NCI-H1694 (cell line): Measurements from ENCODE around the gene HOXC6.
"Not testable (repeated sequence)": the region's sequence is repeated elsewhere in the genome, so short reads cannot be mapped to it uniquely, and the experiment has no call there.

Source experiments
- DNase-seq: peaks from one replicate; lab custom pipeline; 2025; lab: John Stamatoyannopoulos, UW

The HOXC6 gene

DNA sequence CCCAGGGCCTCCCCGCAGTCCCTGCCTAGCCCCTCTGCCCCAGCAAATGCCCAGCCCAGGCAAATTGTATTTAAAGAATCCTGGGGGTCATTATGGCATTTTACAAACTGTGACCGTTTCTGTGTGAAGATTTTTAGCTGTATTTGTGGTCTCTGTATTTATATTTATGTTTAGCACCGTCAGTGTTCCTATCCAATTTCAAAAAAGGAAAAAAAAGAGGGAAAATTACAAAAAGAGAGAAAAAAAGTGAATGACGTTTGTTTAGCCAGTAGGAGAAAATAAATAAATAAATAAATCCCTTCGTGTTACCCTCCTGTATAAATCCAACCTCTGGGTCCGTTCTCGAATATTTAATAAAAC lies 2.2 kb downstream of the HOXC6 start:
- DNase-seq, result no peak

DNA sequence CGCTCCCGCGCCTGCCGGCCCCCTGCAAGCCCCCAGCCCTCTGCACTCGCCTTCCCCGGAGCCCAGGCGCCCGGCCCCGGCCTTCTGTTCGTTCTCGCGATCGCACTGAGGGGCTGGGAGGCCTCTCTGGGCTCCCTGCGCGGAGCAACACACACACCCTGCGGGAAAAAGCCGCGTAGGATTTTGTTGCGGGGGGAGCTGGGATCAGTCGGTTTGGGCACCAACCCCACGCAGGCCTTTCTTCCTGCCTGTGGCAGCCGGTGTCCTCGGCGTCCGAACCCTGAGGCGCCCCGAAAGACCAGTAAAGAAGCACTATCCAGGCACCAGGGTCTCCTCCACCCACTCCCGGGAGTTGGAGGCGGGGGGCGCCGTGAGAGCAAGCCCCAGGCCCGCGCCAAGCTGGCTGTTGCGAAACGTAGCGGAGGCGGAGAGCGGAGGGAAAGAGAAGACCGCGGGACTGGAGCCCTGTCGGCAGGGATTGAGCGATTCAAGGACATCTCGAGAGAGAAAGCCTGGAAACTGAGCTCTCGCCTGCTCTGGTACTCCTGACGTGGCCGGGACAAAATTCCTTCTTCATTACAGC lies 2.7 kb downstream of the HOXC6 start:
- no peak for DNase-seq

DNA sequence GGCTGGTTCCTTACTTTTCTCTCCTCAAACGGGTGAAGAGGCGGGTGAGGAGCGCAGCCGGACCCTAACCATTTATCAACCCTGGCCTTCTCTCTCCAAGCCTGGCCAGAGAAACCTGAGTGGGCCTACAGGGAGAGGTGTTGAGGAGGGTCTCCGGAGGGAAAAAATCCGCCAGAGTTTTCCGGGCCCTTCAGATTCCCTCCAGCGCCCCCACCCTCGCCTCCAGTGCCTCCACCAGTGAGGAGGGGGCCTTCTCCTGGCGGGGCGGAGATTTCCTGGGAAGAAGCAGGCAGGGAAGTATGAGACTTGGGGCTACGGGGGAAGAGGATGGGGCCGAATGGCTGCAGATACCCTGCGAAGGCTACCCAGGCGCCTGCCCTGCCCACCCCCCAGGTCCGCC lies 3.2 kb downstream of the HOXC6 start:
- DNase-seq, result no peak

DNA sequence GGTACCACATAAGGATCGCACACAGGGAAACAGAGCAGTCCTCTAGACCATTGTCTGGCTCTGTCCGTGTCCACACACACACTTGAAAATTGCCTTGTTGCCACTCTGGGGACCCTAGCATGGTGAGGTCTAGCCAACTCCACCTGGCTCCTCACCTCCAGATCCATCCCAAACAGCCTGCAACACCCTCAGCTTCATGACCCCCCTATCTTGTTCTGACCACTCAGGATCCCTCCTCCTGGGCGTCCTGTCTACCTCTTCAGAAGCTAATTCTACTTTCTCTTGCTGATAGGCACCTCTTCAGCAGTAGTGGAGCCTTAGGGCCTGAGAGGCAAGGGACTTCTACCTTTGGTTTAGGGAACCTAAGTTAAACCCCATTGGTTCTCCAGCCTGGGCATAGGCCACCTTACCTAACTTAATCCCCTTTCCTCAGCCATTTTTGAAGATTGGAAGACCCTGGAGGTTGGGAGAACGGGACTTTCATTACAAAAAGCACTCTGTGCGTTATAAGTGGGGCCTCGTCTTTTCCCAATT lies 3.9 kb downstream of the HOXC6 start:
- DNase-seq, result no peak

DNA sequence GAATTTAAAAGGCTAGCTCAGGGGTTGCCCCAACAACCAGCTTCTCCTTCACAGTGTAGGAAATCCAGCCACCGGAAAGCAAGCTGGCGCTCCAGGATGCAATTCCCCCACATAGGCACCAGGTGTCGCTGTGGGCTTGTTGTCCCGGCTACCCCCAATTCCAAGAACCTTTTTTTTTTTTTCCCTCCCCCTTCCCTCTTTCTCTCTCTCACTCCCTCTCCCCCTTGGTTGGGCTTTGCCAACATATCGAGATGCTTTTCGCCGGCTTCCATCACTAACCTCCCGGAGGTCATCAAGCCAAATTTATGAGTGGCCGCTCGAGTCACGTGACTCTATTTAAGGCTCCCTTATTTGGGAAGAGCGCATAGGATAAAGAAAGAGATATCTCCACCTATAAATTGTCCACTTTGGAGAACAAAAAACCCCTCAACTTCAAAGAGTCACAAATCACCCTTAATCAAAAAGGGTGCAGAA lies 4.4 kb downstream of the HOXC6 start, which contains the start of gene HOXC5:
TSS of gene HOXC5 (plus strand) at position 424 of the 474 bp plus-strand sequence. CDS start 73 bp downstream, outside the sequence.
- peak; percentile 95 for DNase-seq

DNA sequence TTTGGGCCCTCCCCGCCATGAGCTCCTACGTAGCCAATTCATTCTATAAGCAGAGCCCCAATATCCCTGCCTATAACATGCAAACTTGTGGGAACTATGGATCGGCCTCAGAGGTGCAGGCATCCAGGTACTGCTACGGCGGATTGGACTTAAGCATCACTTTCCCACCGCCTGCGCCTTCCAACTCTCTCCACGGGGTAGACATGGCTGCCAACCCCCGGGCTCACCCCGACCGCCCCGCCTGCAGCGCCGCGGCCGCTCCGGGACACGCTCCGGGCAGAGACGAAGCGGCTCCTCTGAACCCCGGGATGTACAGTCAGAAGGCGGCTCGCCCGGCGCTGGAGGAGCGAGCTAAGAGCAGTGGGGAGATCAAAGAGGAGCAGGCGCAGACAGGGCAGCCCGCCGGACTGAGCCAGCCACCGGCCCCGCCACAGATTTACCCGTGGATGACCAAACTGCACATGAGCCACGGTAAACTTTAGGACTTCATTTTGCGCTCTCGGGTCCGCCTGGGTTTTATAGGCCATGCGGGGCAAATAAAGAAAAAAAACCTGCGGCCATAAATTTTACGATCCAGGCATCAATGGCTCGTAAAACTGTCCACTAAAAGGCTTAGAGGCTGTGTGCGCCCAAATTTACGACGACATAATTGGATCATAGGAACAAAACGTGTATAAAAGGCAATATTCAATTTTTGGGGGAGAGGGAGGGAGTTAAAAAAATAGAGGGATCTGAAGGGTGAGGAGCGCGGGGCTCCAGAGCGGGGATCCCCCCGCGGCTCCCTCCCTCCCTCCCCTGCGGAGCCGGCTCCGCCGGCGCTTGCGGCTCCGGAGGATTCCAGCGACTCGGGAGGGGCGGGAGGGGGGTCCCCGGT lies 5.1 kb downstream of the HOXC6 start:
- DNase-seq, result peak; percentile 38

DNA sequence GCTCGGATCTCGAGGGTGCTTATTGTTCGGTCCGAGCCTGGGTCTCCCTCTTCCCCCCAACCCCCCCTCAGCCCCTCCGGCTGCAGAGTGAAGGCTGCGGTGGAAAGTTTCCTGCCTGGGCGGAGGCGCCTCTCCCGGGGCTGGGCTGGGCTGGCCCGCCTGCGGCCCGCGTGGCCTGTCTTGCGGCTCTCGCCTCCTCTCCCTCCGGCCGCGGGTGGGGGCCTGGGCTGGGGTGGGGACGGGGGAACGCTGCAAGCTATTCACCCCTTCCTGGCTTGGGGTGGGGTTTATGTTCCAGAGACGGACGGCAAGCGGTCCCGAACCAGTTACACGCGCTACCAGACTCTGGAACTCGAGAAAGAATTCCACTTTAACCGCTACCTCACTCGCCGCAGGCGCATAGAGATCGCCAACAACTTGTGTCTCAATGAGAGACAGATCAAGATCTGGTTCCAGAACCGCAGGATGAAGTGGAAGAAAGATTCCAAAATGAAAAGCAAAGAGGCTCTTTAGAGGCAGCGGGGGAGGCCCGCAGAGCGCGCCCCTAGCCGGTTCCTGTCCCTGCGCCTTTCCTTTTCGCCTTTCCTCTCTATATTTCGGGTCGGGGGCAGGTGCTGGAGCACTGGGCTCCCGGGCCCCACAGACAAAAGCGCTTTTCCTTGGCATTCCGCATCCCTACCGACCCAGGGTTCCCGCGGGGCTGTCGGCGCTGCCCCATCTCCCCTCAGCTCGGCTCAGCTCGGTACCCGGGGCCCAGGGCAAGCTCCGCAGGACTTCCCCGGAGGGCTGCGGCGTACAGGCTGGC lies 5.9 kb downstream of the HOXC6 start:
- no peak for DNase-seq

DNA sequence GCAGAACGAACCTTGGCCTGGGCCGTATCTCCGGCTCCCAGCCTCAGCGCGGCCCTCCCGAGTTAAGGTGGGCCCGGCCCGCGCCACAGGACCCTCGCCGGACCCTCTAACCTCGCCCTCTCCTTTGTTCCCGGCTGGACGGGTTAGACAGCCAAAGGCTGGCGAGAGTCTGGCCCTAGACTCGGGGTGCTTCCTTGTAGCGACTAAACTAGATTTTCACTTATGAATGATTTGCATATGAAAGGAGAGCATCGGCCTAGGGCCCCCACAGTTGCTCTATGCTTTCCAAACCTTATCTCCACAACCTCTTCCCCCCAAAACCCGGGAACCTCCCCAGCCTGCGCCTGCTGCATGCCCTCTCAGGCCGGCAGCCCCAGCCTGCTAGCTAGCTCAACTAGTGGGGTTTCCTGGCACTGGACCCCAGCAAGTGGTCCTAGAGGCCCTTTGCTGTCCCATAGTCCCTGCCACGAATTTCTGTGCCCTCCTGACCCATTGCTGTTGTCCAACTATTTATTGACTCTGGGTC lies 6.6 kb downstream of the HOXC6 start:
- no peak for DNase-seq

DNA sequence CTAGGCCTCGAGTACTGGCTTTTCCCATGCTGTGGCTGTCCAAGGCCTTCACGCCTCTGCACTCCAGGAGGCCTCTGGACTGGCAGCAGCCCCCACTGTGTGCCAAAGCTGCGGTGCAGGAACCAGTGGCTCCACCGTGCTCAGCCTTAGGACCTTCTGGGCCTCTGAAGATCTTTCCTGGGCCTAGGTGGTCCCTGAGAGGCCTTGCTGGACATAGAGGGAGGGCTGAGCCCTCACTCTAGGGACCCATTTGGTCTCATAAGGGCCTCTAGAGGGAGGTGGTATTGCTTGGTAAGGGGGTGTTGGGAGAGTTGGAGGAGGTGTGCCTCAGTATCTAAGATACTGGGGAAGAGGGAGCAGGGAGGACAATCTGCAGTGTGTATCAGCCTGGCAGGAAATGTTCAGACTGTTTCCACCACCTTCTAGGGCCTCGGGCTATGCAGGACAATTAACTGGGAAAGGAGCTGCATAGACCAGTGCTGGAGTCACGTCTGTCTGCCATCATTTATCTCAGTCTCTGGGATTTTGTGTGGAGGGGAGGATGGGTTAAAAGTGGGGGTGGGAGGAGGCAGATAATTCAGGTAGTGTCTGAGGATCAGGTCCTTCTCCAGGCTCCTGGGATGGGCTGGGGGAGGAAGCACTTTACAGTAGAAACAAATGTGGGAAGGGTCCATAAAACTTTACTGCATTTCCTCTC lies 7.5 kb downstream of the HOXC6 start:
- DNase-seq, result no peak

DNA sequence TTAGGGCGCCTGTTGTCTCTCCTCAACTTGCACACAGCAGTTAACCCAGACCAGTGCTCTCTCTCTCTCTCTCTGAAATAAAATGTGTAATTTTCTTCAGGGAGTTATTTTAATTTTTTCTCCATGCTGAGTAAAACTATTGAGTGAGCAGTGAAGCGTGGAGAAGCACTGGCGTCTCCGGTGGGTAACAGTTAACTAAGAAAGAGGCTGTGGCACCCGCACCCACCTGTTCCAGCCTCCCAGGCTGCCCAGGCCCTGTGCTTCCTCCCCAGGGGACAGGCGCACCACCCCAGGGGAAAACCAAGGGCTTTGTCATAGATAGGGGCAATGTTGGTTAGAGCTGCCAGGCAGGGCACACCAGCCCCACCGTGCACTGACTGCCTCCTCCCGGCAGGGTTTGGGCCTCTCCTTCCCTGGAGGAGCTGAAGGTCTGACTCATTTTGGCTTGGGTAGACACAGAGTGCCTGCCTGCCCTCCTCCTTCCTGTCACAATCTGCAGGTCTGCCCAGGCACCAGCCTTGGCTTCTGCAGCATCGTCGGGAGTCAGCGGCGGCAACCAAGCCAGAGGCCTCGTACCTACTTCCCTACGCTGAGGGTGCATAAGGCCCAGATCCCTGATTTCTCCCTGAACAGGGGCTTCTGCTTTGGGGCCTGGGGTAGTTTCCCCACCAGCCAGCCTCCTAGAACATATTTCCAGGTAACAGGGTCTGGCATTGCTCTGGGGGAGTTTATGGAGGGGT lies 8.6 kb downstream of the HOXC6 start:
- no peak for DNase-seq

DNA sequence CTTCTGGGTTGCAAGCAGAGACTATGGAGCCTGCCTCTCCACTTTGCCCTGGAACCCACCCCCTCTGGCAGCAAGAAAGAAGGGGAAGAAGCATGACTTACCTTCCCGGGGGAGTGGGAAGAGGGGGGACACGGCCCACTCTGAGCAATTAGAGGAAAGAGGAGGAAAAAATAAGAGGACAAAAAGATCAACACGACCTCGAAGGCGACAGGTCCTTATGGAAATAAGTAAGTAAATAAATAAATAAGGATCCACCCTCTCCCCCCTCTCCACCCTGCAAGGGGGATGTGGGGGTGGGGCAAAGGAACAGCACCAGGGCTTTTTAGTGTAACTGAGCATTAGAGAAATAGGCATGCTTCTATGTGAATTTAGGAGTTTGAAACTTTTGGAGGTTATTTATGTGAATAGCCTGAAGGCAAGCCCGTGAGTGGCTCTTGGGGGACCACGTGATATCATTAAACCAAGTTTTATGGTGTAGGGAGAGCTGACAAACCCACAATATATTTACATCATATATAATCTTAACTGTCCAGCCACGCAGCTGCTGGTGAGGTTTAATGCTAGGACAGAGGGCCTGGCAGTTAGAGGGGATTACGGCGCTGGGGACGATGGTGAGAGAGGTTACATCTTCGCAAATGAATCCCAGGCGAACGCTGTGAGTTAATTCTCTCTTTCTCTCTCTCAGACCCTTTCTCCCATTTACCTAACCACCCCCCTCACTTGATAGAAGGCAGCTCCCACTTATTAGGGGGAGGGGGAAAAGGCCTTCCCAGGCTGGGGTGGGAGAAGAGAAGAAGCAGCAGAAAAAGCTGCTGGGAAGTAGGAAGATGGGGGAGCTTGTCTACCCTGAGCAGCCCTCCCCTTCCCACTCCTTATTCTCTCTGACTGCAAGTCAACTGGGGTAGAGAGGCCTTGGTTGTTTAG lies 9.4 kb downstream of the HOXC6 start:
- DNase-seq, result no peak

DNA sequence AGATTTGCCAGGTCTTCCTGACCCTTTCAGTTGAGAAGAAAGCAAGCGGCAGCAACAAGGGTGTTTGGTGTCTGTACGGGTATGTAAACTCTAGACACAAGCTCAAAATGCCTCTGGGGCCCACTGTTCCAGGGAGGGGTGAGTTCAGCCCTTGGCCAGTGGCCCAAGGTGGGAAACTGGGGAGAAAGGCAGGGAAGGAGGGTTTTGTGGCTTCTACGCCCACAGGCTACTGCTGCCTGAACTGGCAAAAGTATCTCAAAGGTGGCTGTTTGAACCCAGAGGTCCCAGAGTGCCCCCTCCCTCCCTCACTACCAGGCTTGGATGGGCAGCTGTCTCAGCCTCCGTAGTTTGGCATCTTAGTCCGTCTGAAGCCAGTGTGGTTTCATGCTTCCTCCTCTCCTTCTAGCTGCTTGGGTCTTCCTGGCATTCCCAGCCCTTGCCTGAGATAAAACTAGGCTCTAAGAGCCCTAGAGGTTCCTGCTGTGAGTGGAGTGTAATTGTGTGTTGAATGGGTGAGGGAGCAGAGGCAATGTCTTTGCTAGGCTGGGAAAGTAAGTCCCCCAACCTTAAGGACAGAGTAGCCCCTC lies 10.1 kb downstream of the HOXC6 start:
- DNase-seq, result no peak

DNA sequence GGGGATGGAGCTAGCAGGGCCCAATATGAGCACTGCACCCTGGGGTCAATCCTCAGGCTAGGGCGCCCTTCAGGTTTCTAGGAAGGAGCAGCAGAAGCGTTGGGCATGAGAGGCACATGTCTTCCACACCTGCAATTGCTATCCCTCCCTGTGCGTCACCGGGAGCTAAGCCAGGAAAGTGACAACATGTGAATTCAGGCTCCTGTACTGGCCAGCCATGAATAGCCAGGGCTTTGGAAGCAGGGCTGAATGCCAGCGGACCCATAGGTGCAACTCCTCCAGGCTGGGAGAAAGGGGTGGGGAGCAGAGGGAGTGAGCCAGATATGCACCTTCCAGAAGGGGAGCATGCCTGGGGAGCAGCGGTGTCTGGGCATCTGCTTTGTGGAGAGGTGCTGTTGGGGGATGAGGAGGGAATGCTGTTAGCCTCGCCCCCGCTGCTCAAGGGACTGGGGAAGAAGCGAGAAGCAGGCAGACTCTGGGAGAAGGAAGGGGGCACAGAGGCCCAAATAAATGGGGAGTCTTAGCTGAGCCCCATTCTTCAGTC lies 10.7 kb downstream of the HOXC6 start:
- DNase-seq, result no peak

DNA sequence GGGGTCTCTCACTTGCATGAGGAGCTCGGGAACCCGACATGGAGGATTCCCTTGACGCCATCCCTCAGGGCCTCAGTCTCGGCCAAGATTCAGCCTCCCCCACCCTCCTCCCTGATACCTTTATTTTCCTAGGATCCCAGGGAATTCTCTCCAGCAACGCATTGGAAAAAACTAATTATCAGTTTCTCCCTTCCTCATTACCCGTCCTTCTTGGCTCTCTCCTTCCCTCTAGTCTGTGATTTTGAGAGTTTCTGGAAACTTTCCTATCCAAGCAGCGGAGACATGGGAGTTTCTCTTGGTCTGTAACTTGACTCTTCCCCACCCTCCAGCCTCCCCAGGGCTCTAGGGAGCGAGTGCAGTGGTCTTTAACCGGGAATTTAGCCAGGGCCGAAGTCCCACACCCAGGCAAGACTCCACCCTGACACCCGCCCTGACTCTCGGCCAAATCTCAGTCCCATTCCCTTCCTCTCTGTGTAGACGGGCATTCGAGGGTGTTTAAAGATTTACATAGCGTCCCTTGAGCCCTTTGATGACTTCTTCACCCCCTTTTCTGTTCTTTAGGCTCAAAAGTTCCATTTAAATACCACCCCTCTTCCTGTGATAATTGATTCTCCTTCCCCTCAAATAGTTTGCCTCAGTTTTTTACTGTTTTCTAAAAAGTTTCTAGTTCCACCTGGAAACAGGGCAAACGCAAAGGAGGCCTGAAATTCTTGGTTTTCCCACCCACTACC lies 11.3 kb downstream of the HOXC6 start:
- DNase-seq, result no peak

DNA sequence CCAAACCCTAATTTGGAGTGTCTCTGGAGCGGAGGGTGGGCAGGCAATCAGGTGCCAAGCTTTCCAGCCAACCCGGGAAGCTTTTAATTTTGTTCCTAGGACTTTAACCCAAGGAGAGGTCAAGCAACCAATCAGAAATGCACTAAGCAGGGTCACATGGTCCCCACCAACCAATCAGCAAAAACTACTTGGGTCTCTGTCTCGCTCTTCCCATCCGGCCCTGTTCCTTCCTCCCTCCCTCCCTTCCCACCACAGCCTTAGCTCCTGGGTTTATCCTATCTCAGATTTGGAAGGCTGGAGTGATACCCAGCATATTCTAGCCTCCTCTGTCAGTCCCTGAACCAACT lies 11.9 kb downstream of the HOXC6 start:
- DNase-seq, result no peak

DNA sequence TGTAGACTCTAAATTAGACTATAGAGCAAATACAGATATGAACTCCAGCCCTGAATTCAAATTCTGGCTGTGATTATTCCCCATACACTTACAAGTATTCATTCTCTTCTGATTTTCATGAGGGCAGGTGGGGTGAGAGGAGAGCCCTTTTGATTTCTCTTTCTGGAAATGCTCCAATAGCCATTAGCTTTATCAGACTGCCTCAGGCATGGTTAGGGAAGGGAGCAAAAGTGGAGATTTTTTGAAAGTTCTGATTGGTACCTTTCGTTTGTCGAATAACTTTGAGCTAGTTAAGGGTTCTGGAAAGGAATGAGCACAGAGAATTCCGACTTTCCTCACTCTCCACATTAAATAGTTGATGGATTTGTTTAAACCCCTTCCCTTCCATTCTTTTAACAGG lies 12.4 kb downstream of the HOXC6 start:
- DNase-seq, result no peak

DNA sequence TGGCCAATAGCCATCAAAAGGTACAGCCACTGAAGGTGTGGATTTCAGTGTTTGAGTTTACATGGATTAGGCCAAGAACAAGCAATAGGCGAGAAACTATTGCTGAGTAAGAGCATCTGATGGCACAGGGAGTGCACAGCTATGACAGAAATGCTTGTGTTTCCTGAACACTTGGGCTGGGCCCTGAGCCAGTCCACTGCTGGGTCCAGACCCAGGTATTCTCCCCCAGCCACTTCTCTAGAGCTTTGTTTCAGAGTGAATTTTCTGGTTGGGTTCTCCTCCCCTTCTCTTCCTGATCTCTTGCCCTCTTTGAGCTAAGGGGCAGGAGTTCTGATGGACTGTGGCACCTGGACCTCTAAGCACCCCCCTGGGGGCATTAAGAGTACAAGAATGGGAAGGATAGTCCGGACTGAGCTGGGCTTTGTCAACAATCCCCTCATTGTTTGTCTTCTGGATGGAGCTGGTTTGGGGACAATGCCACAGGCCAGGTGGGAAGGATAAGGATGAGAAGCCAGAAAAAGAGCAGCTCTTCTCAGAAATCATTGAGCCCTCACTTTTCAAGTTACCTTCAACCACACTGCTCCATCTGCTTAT lies 13.0 kb downstream of the HOXC6 start:
- DNase-seq, result no peak

DNA sequence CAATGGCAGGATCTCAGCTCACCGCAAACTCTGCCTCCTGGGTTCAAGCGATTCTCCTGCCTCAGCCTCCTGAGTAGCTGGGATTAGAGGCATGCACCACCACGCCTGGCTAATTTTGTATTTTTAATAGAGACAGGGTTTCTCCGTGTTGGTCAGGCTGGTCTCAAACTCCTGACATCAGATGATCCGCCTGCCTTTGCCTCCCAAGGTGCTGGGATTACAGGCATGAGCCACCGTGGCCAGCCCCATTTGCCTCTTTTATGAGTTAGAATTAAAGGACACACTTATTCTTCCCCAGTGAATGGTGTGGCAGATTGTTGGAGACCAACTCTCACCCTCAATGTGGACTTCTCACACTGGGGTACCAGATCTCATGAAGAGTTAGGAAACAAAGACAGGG lies 13.8 kb downstream of the HOXC6 start:
- DNase-seq, result not testable (repeated sequence)
